H9 (cell line): ENCODE results near the gene RNLS. TPM values are rescaled to one million over a fixed set of nuclear protein-coding genes. Genes with fewer than 3 reads are reported as not detected.

Source experiments
- DNase-seq: peaks from one replicate; pipeline ENCODE4 v3.0.0-alpha.2; 2017
- H2AFZ ChIP-seq: one replicate; pipeline ENCODE4 v1.6.1; 2013; ENCODE audit warnings: mild to moderate bottlenecking, low read length, control low read depth, moderate library complexity
- H2AK5ac ChIP-seq: 2 replicates; pipeline ENCODE4 v1.6.1; 2013; ENCODE audit warnings: low read length, control low read depth, mixed read lengths; ENCODE audit not compliant: insufficient read length
- H2BK120ac ChIP-seq: one replicate; pipeline ENCODE4 v1.6.1; 2013; ENCODE audit warnings: low read depth, mild to moderate bottlenecking, low read length, control low read depth, inconsistent platforms; ENCODE audit not compliant: poor library complexity, severe bottlenecking
- H2BK12ac ChIP-seq: 2 replicates; pipeline ENCODE4 v1.6.1; 2013; ENCODE audit warnings: low read length, control low read depth, mixed read lengths, low read depth; ENCODE audit not compliant: insufficient read length
- H2BK15ac ChIP-seq: 2 replicates; pipeline ENCODE4 v1.6.1; 2013; ENCODE audit warnings: low read depth, low read length, control low read depth
- H2BK20ac ChIP-seq: one replicate; pipeline ENCODE4 v1.6.1; 2013; ENCODE audit warnings: low read depth, mild to moderate bottlenecking, low read length, control low read depth, inconsistent platforms; ENCODE audit not compliant: poor library complexity, severe bottlenecking
- H2BK5ac ChIP-seq: 2 replicates; pipeline ENCODE4 v1.6.1; 2013; ENCODE audit warnings: low read length, control low read depth, mixed read lengths; ENCODE audit not compliant: insufficient read length
- H3K14ac ChIP-seq: 2 replicates; pipeline ENCODE4 v1.6.1; 2013; ENCODE audit warnings: low read length, control low read depth; ENCODE audit not compliant: insufficient read depth
- H3K18ac ChIP-seq: 2 replicates; pipeline ENCODE4 v1.6.1; 2013; ENCODE audit warnings: low read depth, mild to moderate bottlenecking, mixed read lengths, low read length, control low read depth; ENCODE audit not compliant: insufficient read length
- H3K23ac ChIP-seq: 2 replicates; pipeline ENCODE4 v1.6.1; 2013; ENCODE audit warnings: low read length, control low read depth, mixed read lengths, low read depth; ENCODE audit not compliant: insufficient read length
- H3K23me2 ChIP-seq: 2 replicates; pipeline ENCODE4 v1.6.1; 2013; ENCODE audit warnings: low read depth, mild to moderate bottlenecking, mixed read lengths, low read length, control low read depth; ENCODE audit not compliant: insufficient read length, poor library complexity, severe bottlenecking
- H3K27ac ChIP-seq: 2 replicates; pipeline ENCODE4 v1.5.1; 2013; ENCODE audit warnings: low read length, control low read depth, mixed read lengths, low read depth; ENCODE audit not compliant: insufficient read length
- H3K27me3 ChIP-seq: 2 replicates; pipeline ENCODE4 v1.6.1; 2013; ENCODE audit warnings: low read length, control low read depth, inconsistent platforms; ENCODE audit not compliant: insufficient read depth
- H3K4ac ChIP-seq: 2 replicates; pipeline ENCODE4 v1.6.1; 2013; ENCODE audit warnings: low read depth, mild to moderate bottlenecking, control low read depth, inconsistent platforms, low read length, moderate library complexity
- H3K4me1 ChIP-seq: 2 replicates; pipeline ENCODE4 v1.6.1; 2013; ENCODE audit warnings: low read length, control low read depth, inconsistent platforms; ENCODE audit not compliant: insufficient read depth
- H3K4me2 ChIP-seq: 2 replicates; pipeline ENCODE4 v1.6.1; 2013; ENCODE audit warnings: low read length, control low read depth, mixed read lengths; ENCODE audit not compliant: insufficient read length, insufficient read depth
- H3K56ac ChIP-seq: 2 replicates; pipeline ENCODE4 v1.6.1; 2013; ENCODE audit warnings: low read depth, mild to moderate bottlenecking, mixed read lengths, low read length, control low read depth; ENCODE audit not compliant: insufficient read length
- H3K79me1 ChIP-seq: 2 replicates; pipeline ENCODE4 v1.6.1; 2013; ENCODE audit warnings: low read depth, mild to moderate bottlenecking, moderate library complexity, low read length, control low read depth, inconsistent platforms; ENCODE audit not compliant: insufficient read depth, poor library complexity, severe bottlenecking
- H3K79me2 ChIP-seq: 2 replicates; pipeline ENCODE4 v1.6.1; 2013; ENCODE audit warnings: low read length, control low read depth, inconsistent platforms; ENCODE audit not compliant: insufficient read depth
- H3K9ac ChIP-seq: 2 replicates; pipeline ENCODE4 v1.6.1; 2013; ENCODE audit warnings: low read length, control low read depth, mixed read lengths; ENCODE audit not compliant: insufficient read length; ENCODE audit errors: extremely low read depth
- H3K9me3 ChIP-seq: one replicate; pipeline ENCODE4 v1.6.1; 2013; ENCODE audit warnings: low read depth, low read length, inconsistent platforms; ENCODE audit not compliant: control insufficient read depth
- H3T11ph ChIP-seq: one replicate; pipeline ENCODE4 v1.6.1; 2013; ENCODE audit warnings: mild to moderate bottlenecking, low read length, control low read depth, inconsistent platforms
- H4K20me1 ChIP-seq: one replicate; pipeline ENCODE4 v1.6.1; 2013; ENCODE audit not compliant: control insufficient read depth, insufficient read length, insufficient read depth
- H4K5ac ChIP-seq: 2 replicates; pipeline ENCODE4 v1.6.1; 2013; ENCODE audit warnings: low read depth, mild to moderate bottlenecking, mixed read lengths, low read length, control low read depth; ENCODE audit not compliant: insufficient read length
- H4K8ac ChIP-seq: replicated peaks from 2 replicates; pipeline ENCODE4 v1.6.1; 2013; ENCODE audit warnings: low read length, control low read depth, mixed read lengths, low read depth; ENCODE audit not compliant: insufficient read length
- H4K91ac ChIP-seq: 2 replicates; pipeline ENCODE4 v1.6.1; 2013; ENCODE audit warnings: low read depth, mild to moderate bottlenecking, moderate library complexity, mixed read lengths, low read length, control low read depth; ENCODE audit not compliant: insufficient read length
- H3K27ac Mint-ChIP-seq, 3 experiments: 2 replicates in 2 of 3; 3 replicates in 1 of 3; pipeline ENCODE4 v1.8.0; 2020 to 2021; ENCODE audit warnings: mixed read lengths in 3 of 3, mild to moderate bottlenecking in 1 of 3, moderate library complexity in 1 of 3
- H3K27me3 Mint-ChIP-seq: 2 replicates; pipeline ENCODE4 v1.8.0; 2021; ENCODE audit warnings: low read depth, mild to moderate bottlenecking, moderate library complexity, mixed read lengths
- H3K36me3 Mint-ChIP-seq, 3 experiments: 2 replicates in 2 of 3; 3 replicates in 1 of 3; pipeline ENCODE4 v1.8.0; 2020 to 2021; ENCODE audit warnings: low read depth in 3 of 3, mixed read lengths in 3 of 3; ENCODE audit not compliant: insufficient read depth in 1 of 3
- H3K4me1 Mint-ChIP-seq, 2 experiments: 2 replicates each; pipeline ENCODE4 v1.8.0; 2020; ENCODE audit warnings: mixed read lengths in 2 of 2
- H3K4me3 Mint-ChIP-seq, 2 experiments: 2 replicates in 1 of 2; 3 replicates in 1 of 2; pipeline ENCODE4 v1.8.0; 2020 to 2021; ENCODE audit warnings: mild to moderate bottlenecking in 2 of 2, mixed read lengths in 2 of 2, moderate library complexity in 1 of 2
- H3K9me3 Mint-ChIP-seq, 2 experiments: 2 replicates in 1 of 2; 3 replicates in 1 of 2; pipeline ENCODE4 v1.8.0; 2020; ENCODE audit warnings: mild to moderate bottlenecking in 2 of 2, mixed read lengths in 2 of 2, moderate library complexity in 1 of 2
- CTCF ChIP-seq: fragments of 200-600 bp; sonication (generic); conservative IDR thresholded peaks from 3 replicates; pipeline ENCODE4 v1.8.0; 2021; ENCODE audit warnings: antibody characterized with exemption, mild to moderate bottlenecking
- WGBS: extraction: QIAGEN DNeasy Blood & Tissue Kit; methylation state at CpG from one replicate; pipeline ENCODE4 v1.1.7; 2013; ENCODE audit warnings: missing lambda C conversion rate, low lambda C conversion rate, mixed read lengths; ENCODE audit not compliant: insufficient read length; ENCODE audit errors: extremely low coverage; 5-methylcytosine and 5-hydroxymethylcytosine counted together
- total RNA-seq: library from RNA; stranded (reverse); gene quantifications from 2 replicates; pipeline ENCODE4 v1.2.1, GENCODE V29; 2021

The RNLS gene
- total RNA-seq, 1 experiment from 2014 or later: 7.5 TPM

GRCh38 chr10:88623835-88624234 lies 40.7 kb upstream of the RNLS start:
- Histone ChIP-seq H3K79me2 (no peaks in the 10 kb centered on the region), H3K27ac (no peak overlapping the region), H2BK120ac (no peak overlapping the region), H3K23me2 (no peaks in the 10 kb centered on the region), H3K4me2 (no peak overlapping the region), H2BK20ac (no peak overlapping the region), H2BK15ac (no peak overlapping the region), H3K18ac (no peak overlapping the region), H3T11ph (no peak overlapping the region), H3K23ac (no peak overlapping the region), H3K4ac (no peak overlapping the region), H2BK12ac (no peak overlapping the region), H3K27me3 (no peaks in the 10 kb centered on the region), H3K4me1 (no peaks in the 10 kb centered on the region), H3K14ac (no peak overlapping the region), H3K56ac (no peak overlapping the region), H3K79me1 (no peaks in the 10 kb centered on the region), H4K8ac (no peak overlapping the region), H2AK5ac (no peak overlapping the region), H2AFZ (no peak overlapping the region), H4K20me1 (no peaks in the 10 kb centered on the region), H4K5ac (no peak overlapping the region), H2BK5ac (no peak overlapping the region), H4K91ac (no peak overlapping the region), H3K9ac (no peak overlapping the region), H3K9me3 (no peaks in the 10 kb centered on the region)
- DNase-seq: no peak
- Mint-ChIP-seq H3K27me3 (no peaks in the 10 kb centered on the region), H3K9me3 (peaks cover 4% of the 10 kb centered on the region in 2 experiments; a peak in 3 of 5 replicates), H3K4me1 (peaks cover 0 to 6% of the 10 kb centered on the region in 2 experiments; a peak in 1 of 4 replicates), H3K4me3 (no peak overlapping the region), H3K36me3 (no peaks in the 10 kb centered on the region), H3K27ac (no peak overlapping the region)
- WGBS: no CpG with 5 or more reads among the region's 2 CpGs
- no peak for TF ChIP-seq CTCF
